Thoracic aorta (tissue), 2 donors: ENCODE results near the gene DOC2A. TPM values are rescaled to one million over a fixed set of nuclear protein-coding genes. Genes with fewer than 3 reads are reported as not detected.

Experiments
- ATAC-seq: fragments of 150-250 bp; one replicate; pipeline ENCODE4 v1.8.0; 2017; ENCODE audit warnings: low read depth; ENCODE audit not compliant: insufficient number of reproducible peaks, low FRiP score
- DNase-seq: peaks from one replicate; pipeline ENCODE4 v3.0.0-alpha.2; 2020; ENCODE audit warnings: low spot score
- H3K27ac ChIP-seq, 2 donors: fragments of 200-600 bp; sonication (generic); 1 replicate in 1 of 2; 2 replicates in 1 of 2; pipeline ENCODE4 v1.5.1; 2016; ENCODE audit warnings: mild to moderate bottlenecking in 2 of 2, moderate library complexity in 2 of 2
- H3K27me3 ChIP-seq: fragments of 200-600 bp; sonication (generic); replicated peaks from 2 replicates; pipeline ENCODE4 v1.6.0; 2016; ENCODE audit warnings: mild to moderate bottlenecking; ENCODE audit not compliant: insufficient read depth
- H3K36me3 ChIP-seq: fragments of 200-600 bp; sonication (generic); one replicate; pipeline ENCODE4 v1.5.1; 2016
- H3K4me1 ChIP-seq, 2 donors: fragments of 200-600 bp; sonication (generic); 1 replicate in 1 of 2; 2 replicates in 1 of 2; pipeline versions ENCODE4 v1.5.1 to v1.6.0; 2016; ENCODE audit warnings: low read depth in 2 of 2, mild to moderate bottlenecking in 1 of 2; ENCODE audit not compliant: control insufficient read depth in 1 of 2
- H3K4me3 ChIP-seq: fragments of 200-600 bp; sonication (generic); 2 replicates; pipeline ENCODE4 v1.5.1; 2016; ENCODE audit warnings: mild to moderate bottlenecking
- H3K9me3 ChIP-seq: fragments of 200-600 bp; sonication (generic); 2 replicates; pipeline ENCODE4 v1.5.1; 2016
- total RNA-seq, 2 donors: library from RNA; depleted of rRNA; stranded (reverse); fragments of >200 nt; gene quantifications; one replicate each; pipeline versions ENCODE4 v1.1.0 to v1.2.3, GENCODE V29; 2016
- TF ChIP-seq, protein P1 (sequence below): fragments of 200-600 bp; sonication (generic); IDR thresholded peaks from one replicate; pipeline ENCODE4 v1.5.1; 2019; ENCODE audit warnings: antibody characterized with exemption

DOC2A gene
- total RNA-seq, 2 donors from 2014 or later: 0.56 TPM; not detected in 1

DNA sequence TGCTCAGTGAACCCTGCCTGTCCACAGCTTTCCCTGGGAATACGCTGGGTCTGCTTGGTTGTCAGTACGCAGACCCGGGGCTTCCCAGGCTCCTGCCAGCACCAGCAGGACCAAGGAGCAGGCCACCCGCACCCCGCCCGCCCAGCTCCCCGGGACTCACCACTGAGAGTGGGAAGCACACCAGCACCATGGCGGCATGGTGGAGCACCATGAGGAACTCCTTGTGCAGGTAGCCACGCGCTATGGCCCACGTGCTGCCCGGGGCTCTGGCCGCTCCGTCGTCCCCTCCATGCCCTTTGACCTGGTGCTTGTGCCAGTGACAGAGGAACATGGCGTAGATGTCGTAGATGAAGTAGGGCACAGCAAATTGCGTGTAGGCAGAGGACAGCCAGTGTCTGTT, 15.6 kb upstream of the DOC2A start:
- no peak for ATAC-seq
- Histone ChIP-seq H3K4me3 (no peak overlapping the region), H3K9me3 (no peaks in the 10 kb centered on the region), H3K27ac (no peak overlapping the region), H3K27me3 (peaks cover 5% of the 10 kb centered on the region), H3K36me3 (no peaks in the 10 kb centered on the region), H3K4me1 (peaks cover 5 to 10% of the 10 kb centered on the region in 2 donors)
- DNase-seq: no peak
- TF ChIP-seq, protein P1, sequence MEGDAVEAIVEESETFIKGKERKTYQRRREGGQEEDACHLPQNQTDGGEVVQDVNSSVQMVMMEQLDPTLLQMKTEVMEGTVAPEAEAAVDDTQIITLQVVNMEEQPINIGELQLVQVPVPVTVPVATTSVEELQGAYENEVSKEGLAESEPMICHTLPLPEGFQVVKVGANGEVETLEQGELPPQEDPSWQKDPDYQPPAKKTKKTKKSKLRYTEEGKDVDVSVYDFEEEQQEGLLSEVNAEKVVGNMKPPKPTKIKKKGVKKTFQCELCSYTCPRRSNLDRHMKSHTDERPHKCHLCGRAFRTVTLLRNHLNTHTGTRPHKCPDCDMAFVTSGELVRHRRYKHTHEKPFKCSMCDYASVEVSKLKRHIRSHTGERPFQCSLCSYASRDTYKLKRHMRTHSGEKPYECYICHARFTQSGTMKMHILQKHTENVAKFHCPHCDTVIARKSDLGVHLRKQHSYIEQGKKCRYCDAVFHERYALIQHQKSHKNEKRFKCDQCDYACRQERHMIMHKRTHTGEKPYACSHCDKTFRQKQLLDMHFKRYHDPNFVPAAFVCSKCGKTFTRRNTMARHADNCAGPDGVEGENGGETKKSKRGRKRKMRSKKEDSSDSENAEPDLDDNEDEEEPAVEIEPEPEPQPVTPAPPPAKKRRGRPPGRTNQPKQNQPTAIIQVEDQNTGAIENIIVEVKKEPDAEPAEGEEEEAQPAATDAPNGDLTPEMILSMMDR: no peak

GRCh38 chr16:30025574-30025973, 14.7 kb upstream of the DOC2A start:
- no peak overlapping the region for H3K4me3 ChIP-seq
- DNase-seq (no peak), ATAC-seq (no peak)
- no peaks in the 10 kb centered on the region for H3K9me3 ChIP-seq
- H3K27me3 ChIP-seq: no peaks in the 10 kb centered on the region
- no peaks in the 10 kb centered on the region for H3K36me3 ChIP-seq
- peaks cover 2 to 10% of the 10 kb centered on the region in 2 donors for H3K4me1 ChIP-seq
- no peak overlapping the region for H3K27ac ChIP-seq
- TF ChIP-seq, protein P1: no peak

GRCh38 chr16:30025156-30025555, 14.3 kb upstream of the DOC2A start:
- DNase-seq: no peak
- Histone ChIP-seq H3K27ac (no peak overlapping the region), H3K4me3 (no peak overlapping the region), H3K27me3 (no peaks in the 10 kb centered on the region), H3K36me3 (no peaks in the 10 kb centered on the region), H3K4me1 (peaks cover 2 to 10% of the 10 kb centered on the region in 2 donors), H3K9me3 (no peaks in the 10 kb centered on the region)
- TF ChIP-seq, protein P1: no peak
- no peak for ATAC-seq

DNA sequence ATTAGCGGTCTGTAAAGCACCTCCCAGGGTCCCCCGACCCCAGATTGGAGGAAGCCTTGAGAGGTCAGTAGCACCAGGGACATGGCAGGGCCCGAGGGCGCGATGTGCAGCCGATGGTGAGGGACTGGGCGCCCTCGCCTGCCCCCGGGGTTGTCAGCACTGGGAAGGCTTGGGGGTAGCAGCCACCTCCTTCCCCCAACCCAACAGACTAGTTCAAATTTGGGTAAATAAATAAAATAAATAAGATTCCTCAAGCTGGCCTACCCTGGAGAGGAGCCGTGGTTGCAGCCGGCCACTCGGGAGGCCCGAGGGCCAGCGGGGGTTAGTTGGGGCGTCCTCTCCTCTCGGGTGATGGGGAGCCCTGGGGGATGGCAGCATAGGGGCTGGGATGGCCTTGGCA, 13.6 kb upstream of the DOC2A start:
- no peak for ATAC-seq
- H3K27ac ChIP-seq: no peak overlapping the region
- no peak overlapping the region for H3K4me3 ChIP-seq
- no peaks in the 10 kb centered on the region for H3K36me3 ChIP-seq
- H3K9me3 ChIP-seq: no peaks in the 10 kb centered on the region
- H3K4me1 ChIP-seq: peaks cover 2 to 10% of the 10 kb centered on the region in 2 donors
- H3K27me3 ChIP-seq: no peaks in the 10 kb centered on the region
- TF ChIP-seq, protein P1: no peak
- no peak for DNase-seq

DNA sequence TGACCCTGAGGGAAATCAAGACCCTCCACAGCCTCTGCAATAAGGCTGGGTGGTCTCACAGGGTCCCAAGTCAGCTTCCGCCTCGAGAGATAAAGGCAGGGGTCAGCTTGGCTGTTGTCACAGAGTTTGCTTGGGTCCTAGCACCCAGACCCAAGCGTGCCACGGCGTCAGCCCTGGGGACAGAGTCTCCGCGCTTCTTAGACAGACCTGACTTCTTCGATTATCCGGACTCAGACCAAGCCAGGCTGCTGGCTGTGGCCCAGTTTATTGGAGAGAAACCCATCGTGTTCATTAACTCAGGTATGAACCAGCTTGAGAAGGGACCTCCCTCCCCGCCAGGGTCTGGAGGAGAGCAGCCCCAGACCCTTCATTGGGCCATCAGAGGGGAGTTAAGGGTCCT, 12.8 kb upstream of the DOC2A start:
- Histone ChIP-seq H3K4me3 (no peak overlapping the region), H3K9me3 (no peaks in the 10 kb centered on the region), H3K36me3 (no peaks in the 10 kb centered on the region), H3K4me1 (peaks cover 2 to 10% of the 10 kb centered on the region in 2 donors), H3K27ac (no peak overlapping the region), H3K27me3 (no peaks in the 10 kb centered on the region)
- TF ChIP-seq, protein P1: no peak
- ATAC-seq (no peak), DNase-seq (no peak)
